Testis (tissue), 3 donors: ENCODE data around the gene PASD1. TPM values are rescaled to one million over a fixed set of nuclear protein-coding genes. Genes with fewer than 3 reads are reported as not detected.
"Not testable (repeated sequence)": the region's sequence is repeated elsewhere in the genome, so short reads cannot be mapped to it uniquely, and the experiment has no call there.

Experiments used
- DNase-seq: peaks from one replicate; pipeline ENCODE4 v3.0.0-alpha.2; 2019
- H3K27ac ChIP-seq, 2 donors: fragments of 200-600 bp; sonication (generic); one replicate each; pipeline ENCODE4 v1.5.1; 2019
- H3K27me3 ChIP-seq: fragments of 200-600 bp; sonication (generic); one replicate; pipeline ENCODE4 v1.5.1; 2019
- H3K36me3 ChIP-seq: fragments of 200-600 bp; sonication (generic); one replicate; pipeline ENCODE4 v1.5.1; 2017; ENCODE audit warnings: low read depth; ENCODE audit errors: missing control alignments
- H3K4me1 ChIP-seq: fragments of 200-600 bp; sonication (generic); one replicate; pipeline ENCODE4 v1.5.1; 2019
- H3K4me3 ChIP-seq, 2 donors: fragments of 200-600 bp; sonication (generic); one replicate each; pipeline ENCODE4 v1.5.1; 2017 to 2019
- H3K9me3 ChIP-seq: fragments of 200-600 bp; sonication (generic); one replicate; pipeline ENCODE4 v1.5.1; 2017
- CTCF ChIP-seq, 3 experiments: fragments of 450-650 bp in 2 of 3; fragments of 200-600 bp in 1 of 3; sonication (generic) in 1 of 3; IDR thresholded peaks; one replicate each; pipeline ENCODE4 v1.5.1; 2016 to 2019; ENCODE audit warnings: antibody characterized with exemption in 3 of 3, mild to moderate bottlenecking in 2 of 3, moderate library complexity in 1 of 3
- POLR2A ChIP-seq: fragments of 450-650 bp; IDR thresholded peaks from one replicate; pipeline ENCODE4 v1.6.1; 2017; ENCODE audit warnings: antibody characterized with exemption, mild to moderate bottlenecking, moderate library complexity
- WGBS, 2 donors: methylation state at CpG; one replicate each; pipeline ENCODE4 v1.1.5; 2018; 5-methylcytosine and 5-hydroxymethylcytosine counted together
- intact Hi-C: fragments of 100-400 bp; cut with DNase I; formaldehyde crosslinking; loops from one replicate; pipeline ENCODE4 v1.15.1; 2023; ENCODE audit warnings: low total_unique reads
- polyA plus RNA-seq: library from polyadenylated mRNA; stranded (reverse); fragments of 350-450 nt; fragmentation: Illumina TruSeq; extraction: RNeasy Lipid Tissue Mini Kit (QIAGEN cat#74804); gene quantifications from one replicate; pipeline ENCODE4 v1.2.3, GENCODE V29; 2014; ENCODE audit warnings: low read depth, low replicate concordance; ENCODE audit not compliant: insufficient read depth
- total RNA-seq, 2 donors: library from RNA; depleted of rRNA; stranded (reverse); fragments of >200 nt; gene quantifications; one replicate each; pipeline ENCODE4 v1.2.3, GENCODE V29; 2016

The PASD1 gene
- total and polyA plus RNA-seq, 3 donors from 2014 or later: 29.4 to 34.1 (median 31.1) TPM

GRCh38 chrX:151692825-151693224 lies 129.3 kb downstream of the PASD1 start:
- Histone ChIP-seq H3K4me1 (no peaks in the 10 kb centered on the region), H3K9me3 (no peaks in the 10 kb centered on the region), H3K27me3 (no peaks in the 10 kb centered on the region), H3K4me3 (no peak overlapping the region), H3K27ac (no peak overlapping the region), H3K36me3 (no peaks in the 10 kb centered on the region)
- 71 to 92% methylated on average over 3 to 6 of the region's 6 CpGs for WGBS, 2 donors
- no peak for DNase-seq
- no peak for TF ChIP-seq POLR2A
- no peak for TF ChIP-seq CTCF (IDR thresholded peaks at IDR 0.05)
- intact Hi-C loops: no loop called here

GRCh38 chrX:151694121-151694520 lies 130.6 kb downstream of the PASD1 start:
- no peak for DNase-seq
- no peaks in the 10 kb centered on the region for H3K9me3 ChIP-seq
- no peak overlapping the region for H3K4me3 ChIP-seq
- no peaks in the 10 kb centered on the region for H3K4me1 ChIP-seq
- TF ChIP-seq CTCF (IDR thresholded peaks at IDR 0.05) (no peak), POLR2A (no peak)
- intact Hi-C loops: no loop called here
- H3K27me3 ChIP-seq: no peaks in the 10 kb centered on the region
- WGBS, 2 donors: 56% methylated on average over 10 of the region's 12 CpGs; no CpG with 5 or more reads in 1 of the 2 donors
- no peak overlapping the region for H3K27ac ChIP-seq
- no peaks in the 10 kb centered on the region for H3K36me3 ChIP-seq

- Histone ChIP-seq H3K9me3 (no peaks in the 10 kb centered on the region), H3K36me3 (no peaks in the 10 kb centered on the region), H3K4me1 (no peaks in the 10 kb centered on the region), H3K27me3 (no peaks in the 10 kb centered on the region), H3K27ac (no peak within 1 kb of the TSS), H3K4me3 (peak within 1 kb of the TSS in 1 of 2 donors; percentile 9)
- intact Hi-C loops: no loop called here
- TF ChIP-seq CTCF (IDR thresholded peaks at IDR 0.05) (no peak), POLR2A (no peak)
- 8% methylated on average over 16 of the region's 100 CpGs; no CpG with 5 or more reads in 1 of the 2 donors for WGBS, 2 donors
- no peak for DNase-seq
Observed at GRCh38 chrX:151694661-151695582, 131.4 kb downstream of the PASD1 start, which contains the start of gene PRRG3. PRRG3 (plus strand) TSS chrX:151695458; CDS start chrX:151698815, 3,357 bp downstream.

GRCh38 chrX:151695583-151696340 lies 132.3 kb downstream of the PASD1 start:
- Histone ChIP-seq H3K27ac (no peak overlapping the region), H3K9me3 (no peaks in the 10 kb centered on the region), H3K36me3 (no peaks in the 10 kb centered on the region), H3K27me3 (no peaks in the 10 kb centered on the region), H3K4me3 (no peak overlapping the region), H3K4me1 (no peaks in the 10 kb centered on the region)
- DNase-seq: no peak
- 18 to 33% methylated on average over 2 to 19 of the region's 19 CpGs for WGBS, 2 donors
- TF ChIP-seq POLR2A: no peak
- TF ChIP-seq CTCF (IDR thresholded peaks at IDR 0.05): no peak
- intact Hi-C loops: no loop called here

GRCh38 chrX:151697082-151697481 lies 133.6 kb downstream of the PASD1 start:
- H3K36me3 ChIP-seq, H3K4me3 ChIP-seq, H3K27ac ChIP-seq, intact Hi-C loops, H3K9me3 ChIP-seq, H3K27me3 ChIP-seq, H3K4me1 ChIP-seq, DNase-seq: not testable (repeated sequence)
- 92 to 95% methylated on average over 3 to 8 of the region's 8 CpGs for WGBS, 2 donors
